Kidney epithelial cell (primary cell): ENCODE data around the gene RCAN2. TPM values are rescaled to one million over a fixed set of nuclear protein-coding genes. Genes with fewer than 3 reads are reported as not detected.

Source experiments
- DNase-seq: peaks from one replicate; pipeline ENCODE4 v3.0.0-alpha.2; 2010; ENCODE audit warnings: low read depth
- H3K27me3 ChIP-seq: 2 replicates; pipeline ENCODE4 v1.6.0; 2011; ENCODE audit warnings: low read length; ENCODE audit not compliant: control insufficient read depth, insufficient read depth
- H3K36me3 ChIP-seq: 2 replicates; pipeline ENCODE4 v1.5.1; 2011; ENCODE audit warnings: low read length; ENCODE audit not compliant: control insufficient read depth, insufficient read depth
- H3K4me3 ChIP-seq: 2 replicates; pipeline ENCODE4 v1.5.1; 2011; ENCODE audit warnings: low read depth, mild to moderate bottlenecking, control low read depth, low read length
- total RNA-seq: library from RNA; depleted of rRNA; stranded (reverse); fragments of >200 nt; gene quantifications from 2 replicates; pipeline ENCODE4 v1.2.3, GENCODE V29; 2015
- TF ChIP-seq, protein P1 (sequence below): IDR thresholded peaks from 2 replicates; pipeline ENCODE4 v1.5.1; 2011; ENCODE audit warnings: mild to moderate bottlenecking, moderate library complexity, low read length, control low read depth, inconsistent platforms; ENCODE audit not compliant: insufficient read depth, poor library complexity, severe bottlenecking

The RCAN2 gene
- total RNA-seq, 1 donor from 2014 or later = 6.2 TPM

DNA sequence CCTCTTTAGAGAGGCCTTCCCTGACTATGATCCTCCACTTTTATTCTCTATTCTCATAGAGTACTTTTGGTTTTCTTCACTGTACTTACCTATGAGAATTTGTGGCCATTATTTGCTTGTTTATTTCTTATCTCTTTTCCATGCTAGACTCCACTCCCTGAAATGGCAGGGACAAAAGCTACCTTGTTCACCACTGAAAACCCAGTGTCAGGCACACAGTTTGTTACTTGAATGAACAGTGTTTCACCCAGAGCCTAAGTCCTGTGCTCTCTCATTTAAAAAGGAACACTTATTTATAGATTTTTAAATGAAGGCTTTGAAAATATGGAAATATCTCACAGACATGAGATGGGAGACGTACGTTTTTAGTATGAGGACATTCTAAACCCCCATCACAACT is 272.8 kb downstream of the RCAN2 start:
- no peak for DNase-seq
- Histone ChIP-seq H3K27me3 (no peaks in the 10 kb centered on the region), H3K4me3 (no peak overlapping the region), H3K36me3 (no peaks in the 10 kb centered on the region)
- TF ChIP-seq, protein P1, sequence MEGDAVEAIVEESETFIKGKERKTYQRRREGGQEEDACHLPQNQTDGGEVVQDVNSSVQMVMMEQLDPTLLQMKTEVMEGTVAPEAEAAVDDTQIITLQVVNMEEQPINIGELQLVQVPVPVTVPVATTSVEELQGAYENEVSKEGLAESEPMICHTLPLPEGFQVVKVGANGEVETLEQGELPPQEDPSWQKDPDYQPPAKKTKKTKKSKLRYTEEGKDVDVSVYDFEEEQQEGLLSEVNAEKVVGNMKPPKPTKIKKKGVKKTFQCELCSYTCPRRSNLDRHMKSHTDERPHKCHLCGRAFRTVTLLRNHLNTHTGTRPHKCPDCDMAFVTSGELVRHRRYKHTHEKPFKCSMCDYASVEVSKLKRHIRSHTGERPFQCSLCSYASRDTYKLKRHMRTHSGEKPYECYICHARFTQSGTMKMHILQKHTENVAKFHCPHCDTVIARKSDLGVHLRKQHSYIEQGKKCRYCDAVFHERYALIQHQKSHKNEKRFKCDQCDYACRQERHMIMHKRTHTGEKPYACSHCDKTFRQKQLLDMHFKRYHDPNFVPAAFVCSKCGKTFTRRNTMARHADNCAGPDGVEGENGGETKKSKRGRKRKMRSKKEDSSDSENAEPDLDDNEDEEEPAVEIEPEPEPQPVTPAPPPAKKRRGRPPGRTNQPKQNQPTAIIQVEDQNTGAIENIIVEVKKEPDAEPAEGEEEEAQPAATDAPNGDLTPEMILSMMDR = no peak

- Histone ChIP-seq H3K36me3 (no peaks in the 10 kb centered on the region), H3K27me3 (no peaks in the 10 kb centered on the region), H3K4me3 (no peak overlapping the region)
- TF ChIP-seq, protein P1 = no peak
- DNase-seq = no peak
Measured at GRCh38 chr6:46217671-46218131, 273.5 kb downstream of the RCAN2 start.

- DNase-seq = no peak
- no peaks in the 10 kb centered on the region for H3K27me3 ChIP-seq
- TF ChIP-seq, protein P1 = no peak
- H3K4me3 ChIP-seq = no peak overlapping the region
- no peaks in the 10 kb centered on the region for H3K36me3 ChIP-seq
Measured at GRCh38 chr6:46216879-46217278, 274.4 kb downstream of the RCAN2 start.

DNA sequence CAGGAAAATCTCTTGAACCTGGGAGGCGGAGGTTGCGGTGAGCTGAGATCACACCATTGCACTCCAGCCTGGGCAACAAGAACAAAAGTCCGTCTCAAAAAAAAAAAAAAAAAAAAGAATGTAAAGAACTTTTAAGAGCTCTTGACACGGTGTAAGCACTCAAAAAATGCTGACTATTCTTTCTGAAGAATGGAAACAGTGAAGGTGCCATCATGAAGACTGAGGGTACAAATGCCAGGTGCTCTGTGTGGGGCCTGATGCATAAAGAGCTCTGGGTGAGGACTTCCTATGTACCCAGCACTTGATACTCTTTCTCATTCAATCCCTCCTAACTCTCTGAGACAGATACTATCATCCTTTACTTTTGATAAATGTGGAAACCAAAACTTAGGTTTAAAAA is 275.5 kb downstream of the RCAN2 start:
- TF ChIP-seq, protein P1 = no peak
- no peak for DNase-seq
- Histone ChIP-seq H3K36me3 (no peaks in the 10 kb centered on the region), H3K4me3 (no peak overlapping the region), H3K27me3 (no peaks in the 10 kb centered on the region)

DNA sequence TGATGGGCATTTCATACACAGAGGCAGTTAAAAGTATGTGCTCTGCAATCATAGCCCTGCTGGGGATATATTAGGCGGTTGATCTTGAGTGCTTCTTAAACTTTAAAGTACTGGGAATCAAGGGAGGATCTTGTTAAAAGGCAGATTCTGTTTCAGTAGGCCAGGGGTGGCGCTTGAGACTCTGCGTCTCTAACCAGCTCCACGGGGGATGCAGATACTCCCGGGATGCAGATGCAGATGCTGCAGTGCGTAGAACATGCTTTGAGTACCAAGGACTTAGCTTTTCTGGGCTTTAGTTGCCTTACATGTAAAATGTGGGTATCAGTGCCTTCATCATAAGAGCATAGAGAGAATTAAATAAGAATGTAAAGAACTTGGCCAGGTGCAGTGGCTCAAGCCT is 276.0 kb downstream of the RCAN2 start:
- Histone ChIP-seq H3K36me3 (no peaks in the 10 kb centered on the region), H3K27me3 (no peaks in the 10 kb centered on the region), H3K4me3 (no peak overlapping the region)
- DNase-seq = no peak
- TF ChIP-seq, protein P1 = no peak

- TF ChIP-seq, protein P1 = no peak
- no peaks in the 10 kb centered on the region for H3K27me3 ChIP-seq
- no peak for DNase-seq
- H3K4me3 ChIP-seq = no peak overlapping the region
- H3K36me3 ChIP-seq = no peaks in the 10 kb centered on the region
Measured at GRCh38 chr6:46211917-46212316, 279.3 kb downstream of the RCAN2 start.
